PFSK-1 (cell line): ENCODE measurements around the gene ADD3.

Experiments
- FOXP2 ChIP-seq: optimal IDR thresholded peaks from 2 replicates; pipeline ENCODE3; 2011; ENCODE audit warnings: borderline replicate concordance, control low read depth, inconsistent platforms; ENCODE audit not compliant: insufficient read depth; ENCODE audit errors: extremely low read length, extremely low read depth
- POLR2AphosphoS5 ChIP-seq: IDR thresholded peaks from 2 replicates; pipeline ENCODE4 v1.6.1; 2012; ENCODE audit warnings: low read depth, mild to moderate bottlenecking, control low read depth, low read length, moderate library complexity
- SIN3A ChIP-seq: IDR thresholded peaks from 2 replicates; pipeline ENCODE4 v1.6.1; 2012; ENCODE audit warnings: mild to moderate bottlenecking, low read length, moderate library complexity, borderline replicate concordance; ENCODE audit not compliant: insufficient read depth
- TAF1 ChIP-seq: IDR thresholded peaks from 2 replicates; pipeline ENCODE4 v1.6.1; 2012; ENCODE audit warnings: low read length, control low read depth, borderline replicate concordance; ENCODE audit not compliant: insufficient read depth
- TF ChIP-seq, protein P1 (sequence below), 2 experiments: IDR thresholded peaks; 2 replicates each; pipeline versions ENCODE4 v1.6.1 to v1.8.0; 2011 to 2012; ENCODE audit warnings: low read depth in 2 of 2, low read length in 2 of 2, control low read depth in 1 of 2, inconsistent platforms in 1 of 2, mild to moderate bottlenecking in 1 of 2, moderate library complexity in 1 of 2; ENCODE audit not compliant: insufficient read depth in 1 of 2

ADD3 gene

GRCh38 chr10:110101464-110102144 is 93.8 kb downstream of the ADD3 start:
- no peak for TF ChIP-seq SIN3A
- TF ChIP-seq, protein P1, sequence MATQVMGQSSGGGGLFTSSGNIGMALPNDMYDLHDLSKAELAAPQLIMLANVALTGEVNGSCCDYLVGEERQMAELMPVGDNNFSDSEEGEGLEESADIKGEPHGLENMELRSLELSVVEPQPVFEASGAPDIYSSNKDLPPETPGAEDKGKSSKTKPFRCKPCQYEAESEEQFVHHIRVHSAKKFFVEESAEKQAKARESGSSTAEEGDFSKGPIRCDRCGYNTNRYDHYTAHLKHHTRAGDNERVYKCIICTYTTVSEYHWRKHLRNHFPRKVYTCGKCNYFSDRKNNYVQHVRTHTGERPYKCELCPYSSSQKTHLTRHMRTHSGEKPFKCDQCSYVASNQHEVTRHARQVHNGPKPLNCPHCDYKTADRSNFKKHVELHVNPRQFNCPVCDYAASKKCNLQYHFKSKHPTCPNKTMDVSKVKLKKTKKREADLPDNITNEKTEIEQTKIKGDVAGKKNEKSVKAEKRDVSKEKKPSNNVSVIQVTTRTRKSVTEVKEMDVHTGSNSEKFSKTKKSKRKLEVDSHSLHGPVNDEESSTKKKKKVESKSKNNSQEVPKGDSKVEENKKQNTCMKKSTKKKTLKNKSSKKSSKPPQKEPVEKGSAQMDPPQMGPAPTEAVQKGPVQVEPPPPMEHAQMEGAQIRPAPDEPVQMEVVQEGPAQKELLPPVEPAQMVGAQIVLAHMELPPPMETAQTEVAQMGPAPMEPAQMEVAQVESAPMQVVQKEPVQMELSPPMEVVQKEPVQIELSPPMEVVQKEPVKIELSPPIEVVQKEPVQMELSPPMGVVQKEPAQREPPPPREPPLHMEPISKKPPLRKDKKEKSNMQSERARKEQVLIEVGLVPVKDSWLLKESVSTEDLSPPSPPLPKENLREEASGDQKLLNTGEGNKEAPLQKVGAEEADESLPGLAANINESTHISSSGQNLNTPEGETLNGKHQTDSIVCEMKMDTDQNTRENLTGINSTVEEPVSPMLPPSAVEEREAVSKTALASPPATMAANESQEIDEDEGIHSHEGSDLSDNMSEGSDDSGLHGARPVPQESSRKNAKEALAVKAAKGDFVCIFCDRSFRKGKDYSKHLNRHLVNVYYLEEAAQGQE (IDR thresholded peaks at IDR 0.05; ENCODE audit: insufficient read depth in 1 of 2, low read depth in 2 of 2, low read length in 2 of 2) = no peak
- TF ChIP-seq POLR2AphosphoS5 = no peak
- TF ChIP-seq TAF1 = no peak
- no peak for TF ChIP-seq FOXP2

GRCh38 chr10:110103921-110104461 is 96.2 kb downstream of the ADD3 start:
- TF ChIP-seq FOXP2 (no peak), SIN3A (no peak), POLR2AphosphoS5 (no peak), TAF1 (no peak)
- TF ChIP-seq, protein P1 (IDR thresholded peaks at IDR 0.05; ENCODE audit: insufficient read depth in 1 of 2, low read depth in 2 of 2, low read length in 2 of 2) = no peak

DNA sequence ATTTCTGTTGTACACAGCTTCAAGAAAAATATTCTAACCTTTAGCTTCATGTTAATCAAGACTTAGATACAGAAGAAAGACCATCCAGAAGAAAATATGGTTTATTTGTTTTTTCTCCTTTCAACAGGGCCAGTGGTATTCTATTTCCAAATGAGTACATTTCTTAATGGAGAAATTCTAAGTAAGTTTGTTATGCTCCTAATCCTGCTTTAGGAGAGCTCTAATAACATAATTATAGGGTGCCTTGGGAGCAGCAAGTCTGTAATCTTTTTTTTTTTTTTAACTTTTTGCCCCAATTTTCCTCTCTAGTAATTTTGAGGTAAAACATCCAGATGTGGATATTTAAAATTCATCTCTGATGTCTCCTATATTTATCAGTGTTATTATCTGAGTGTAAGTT is 98.1 kb downstream of the ADD3 start:
- TF ChIP-seq SIN3A = no peak
- no peak for TF ChIP-seq TAF1
- no peak for TF ChIP-seq POLR2AphosphoS5
- TF ChIP-seq, protein P1 (IDR thresholded peaks at IDR 0.05; ENCODE audit: insufficient read depth in 1 of 2, low read depth in 2 of 2, low read length in 2 of 2) = no peak
- TF ChIP-seq FOXP2 = no peak

DNA sequence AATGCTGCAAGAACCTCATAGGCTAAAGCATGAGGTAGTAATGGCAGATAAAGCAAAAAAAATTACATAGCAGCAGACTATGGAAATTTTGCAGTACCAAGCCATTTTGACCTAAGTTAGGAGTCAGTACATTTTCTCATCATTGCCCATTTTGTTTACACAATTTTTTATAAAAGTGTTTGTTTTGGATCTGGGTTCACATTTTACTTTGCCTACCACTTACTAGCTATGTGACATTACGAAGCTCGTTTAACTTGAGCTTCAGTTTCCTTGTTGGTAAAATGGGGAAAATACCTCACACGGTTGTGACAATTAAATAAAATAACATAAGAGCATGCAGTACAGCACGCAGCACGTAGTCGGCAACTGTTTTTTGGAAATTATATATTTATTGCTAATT is 99.6 kb downstream of the ADD3 start:
- TF ChIP-seq, protein P1 (IDR thresholded peaks at IDR 0.05; ENCODE audit: insufficient read depth in 1 of 2, low read depth in 2 of 2, low read length in 2 of 2) = no peak
- TF ChIP-seq SIN3A = no peak
- no peak for TF ChIP-seq TAF1
- no peak for TF ChIP-seq POLR2AphosphoS5
- TF ChIP-seq FOXP2 = no peak

DNA sequence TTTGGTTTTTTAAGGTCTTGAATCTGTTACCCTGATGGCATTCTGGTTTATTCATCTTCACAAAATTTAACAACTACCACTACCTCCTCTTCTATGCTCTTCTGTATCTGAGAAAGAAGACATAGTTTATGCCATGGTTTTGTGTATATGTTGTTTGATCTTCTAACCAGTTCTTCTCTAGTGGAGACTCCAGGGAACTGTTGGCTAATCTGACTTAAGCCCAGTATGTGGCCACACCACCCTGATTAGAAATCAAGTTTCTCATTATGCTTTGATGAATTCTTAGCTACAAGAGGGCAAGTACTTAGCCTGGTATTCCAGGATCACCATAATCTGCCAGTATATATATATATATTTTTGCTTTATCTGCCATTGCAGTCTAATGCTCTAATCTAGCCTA is 100.1 kb downstream of the ADD3 start:
- TF ChIP-seq, protein P1 (IDR thresholded peaks at IDR 0.05; ENCODE audit: insufficient read depth in 1 of 2, low read depth in 2 of 2, low read length in 2 of 2) = no peak
- TF ChIP-seq SIN3A (no peak), POLR2AphosphoS5 (no peak), TAF1 (no peak), FOXP2 (no peak)
